Neural cell (in vitro differentiated cells): Measurements from ENCODE around the gene NPRL2. TPM values are rescaled to one million over a fixed set of nuclear protein-coding genes. Genes with fewer than 3 reads are reported as not detected.

Source experiments
- H2AFZ ChIP-seq: fragments of 200-600, 300-800 bp; sonication (generic), shearing (Covaris generic); 2 replicates; pipeline ENCODE4 v1.6.0; 2014; ENCODE audit warnings: low read depth, mild to moderate bottlenecking, antibody characterized with exemption, low read length, moderate library complexity
- H3F3A ChIP-seq: fragments of 200-600 bp; shearing (Covaris generic); 2 replicates; pipeline ENCODE4 v1.6.1; 2016; ENCODE audit warnings: mild to moderate bottlenecking, moderate library complexity, mixed read lengths, antibody characterized with exemption, low read length; ENCODE audit not compliant: insufficient read depth, poor library complexity, severe bottlenecking
- H3K27ac ChIP-seq: fragments of 200-600, 300-800 bp; sonication (generic), shearing (Covaris generic); 2 replicates; pipeline ENCODE4 v1.5.1; 2014; ENCODE audit warnings: mild to moderate bottlenecking, low read length, moderate library complexity
- H3K27me3 ChIP-seq: fragments of 300-800, 200-600 bp; sonication (generic), shearing (Covaris generic); 2 replicates; pipeline ENCODE4 v1.6.0; 2014; ENCODE audit warnings: mild to moderate bottlenecking, low read depth, low read length, moderate library complexity; ENCODE audit not compliant: insufficient read depth
- H3K36me3 ChIP-seq: fragments of 300-800, 200-600 bp; sonication (generic), shearing (Covaris generic); 2 replicates; pipeline ENCODE4 v1.5.1; 2014; ENCODE audit warnings: mild to moderate bottlenecking, antibody characterized with exemption, low read length, moderate library complexity; ENCODE audit not compliant: insufficient read depth
- H3K4me2 ChIP-seq: fragments of 300-800, 200-600 bp; sonication (generic), shearing (Covaris generic); 2 replicates; pipeline ENCODE4 v1.6.0; 2014; ENCODE audit warnings: mild to moderate bottlenecking, low read length
- H3K4me3 ChIP-seq: fragments of 300-800, 200-600 bp; sonication (generic), shearing (Covaris generic); 2 replicates; pipeline ENCODE4 v1.5.1; 2014; ENCODE audit warnings: mild to moderate bottlenecking, low read length, moderate library complexity
- H3K79me2 ChIP-seq: fragments of 200-600 bp; shearing (Covaris generic); replicated peaks from 2 replicates; pipeline ENCODE4 v1.6.0; 2014; ENCODE audit warnings: mild to moderate bottlenecking, low read length, moderate library complexity; ENCODE audit not compliant: insufficient read depth
- H3K9ac ChIP-seq: fragments of 300-800, 200-600 bp; sonication (generic), shearing (Covaris generic); 2 replicates; pipeline ENCODE4 v1.6.1; 2016; ENCODE audit warnings: mild to moderate bottlenecking, low read length, mixed read lengths
- H3K9me2 ChIP-seq: fragments of 200-600 bp; shearing (Covaris generic); 2 replicates; pipeline ENCODE4 v1.6.1; 2016; ENCODE audit warnings: mild to moderate bottlenecking, low read length, mixed read lengths; ENCODE audit not compliant: insufficient read depth
- H3K9me3 ChIP-seq: fragments of 200-600, 300-800 bp; sonication (generic), shearing (Covaris generic); 2 replicates; pipeline ENCODE4 v1.6.1; 2016; ENCODE audit warnings: mild to moderate bottlenecking, mixed run types, low read length, moderate library complexity, mixed read lengths
- H4K20me1 ChIP-seq: fragments of 200-600 bp; shearing (Covaris generic); 2 replicates; pipeline ENCODE4 v1.6.1; 2016; ENCODE audit warnings: mild to moderate bottlenecking, mixed run types; ENCODE audit not compliant: insufficient read depth
- EP300 ChIP-seq: fragments of 450-650 bp; conservative IDR thresholded peaks from 2 replicates; pipeline ENCODE4 v1.6.1; 2014; ENCODE audit warnings: antibody characterized with exemption, mild to moderate bottlenecking, moderate library complexity; ENCODE audit not compliant: poor library complexity, severe bottlenecking
- EZH2 ChIP-seq: fragments of 200-600, 300-800 bp; shearing (Covaris generic), sonication (generic); IDR thresholded peaks from 2 replicates; pipeline ENCODE4 v1.6.1; 2014; ENCODE audit warnings: antibody characterized with exemption, low read length, borderline replicate concordance, mild to moderate bottlenecking; ENCODE audit not compliant: insufficient read depth, poor library complexity, severe bottlenecking
- MXI1 ChIP-seq: fragments of 450-650 bp; conservative IDR thresholded peaks from 2 replicates; pipeline ENCODE4 v1.6.1; 2014; ENCODE audit warnings: antibody characterized with exemption, mild to moderate bottlenecking; ENCODE audit not compliant: poor library complexity, severe bottlenecking
- POLR2AphosphoS5 ChIP-seq: IDR thresholded peaks from 2 replicates; pipeline ENCODE4 v1.6.1; 2012
- RAD21 ChIP-seq: fragments of 450-650 bp; conservative IDR thresholded peaks from 2 replicates; pipeline ENCODE4 v1.6.1; 2014; ENCODE audit warnings: antibody characterized with exemption, mild to moderate bottlenecking, moderate library complexity
- REST ChIP-seq: IDR thresholded peaks from 2 replicates; pipeline ENCODE4 v1.6.1; 2012; ENCODE audit warnings: borderline replicate concordance
- SMC3 ChIP-seq: fragments of 450-650 bp; conservative IDR thresholded peaks from 2 replicates; pipeline ENCODE4 v1.6.1; 2014; ENCODE audit warnings: antibody characterized with exemption, mild to moderate bottlenecking, moderate library complexity; ENCODE audit not compliant: poor library complexity
- TAF1 ChIP-seq: IDR thresholded peaks from 2 replicates; pipeline ENCODE4 v1.6.1; 2012; ENCODE audit warnings: low read depth
- polyA plus RNA-seq: library from polyadenylated mRNA; depleted of rRNA; stranded (reverse); fragments of >200 nt; gene quantifications from 2 replicates; pipeline ENCODE4 v1.2.3, GENCODE V29; 2014
- TF ChIP-seq, protein P1 (sequence below): fragments of 450-650 bp; IDR thresholded peaks from 2 replicates; pipeline ENCODE4 v1.5.1; 2014; ENCODE audit warnings: antibody characterized with exemption, mild to moderate bottlenecking, moderate library complexity; ENCODE audit not compliant: poor library complexity, severe bottlenecking

Gene NPRL2
- polyA plus RNA-seq, 1 donor from 2014 or later: 118 TPM

- no peak overlapping the region for H2AFZ ChIP-seq
- no peaks in the 10 kb centered on the region for H3K27me3 ChIP-seq
- no peaks in the 10 kb centered on the region for H3K9me2 ChIP-seq
- peak; percentile 63 for TF ChIP-seq RAD21
- TF ChIP-seq EZH2: no peak
- TF ChIP-seq MXI1: peak; percentile 25
- TF ChIP-seq SMC3: peak; percentile 73
- no peak for TF ChIP-seq REST
- TF ChIP-seq, protein P1, sequence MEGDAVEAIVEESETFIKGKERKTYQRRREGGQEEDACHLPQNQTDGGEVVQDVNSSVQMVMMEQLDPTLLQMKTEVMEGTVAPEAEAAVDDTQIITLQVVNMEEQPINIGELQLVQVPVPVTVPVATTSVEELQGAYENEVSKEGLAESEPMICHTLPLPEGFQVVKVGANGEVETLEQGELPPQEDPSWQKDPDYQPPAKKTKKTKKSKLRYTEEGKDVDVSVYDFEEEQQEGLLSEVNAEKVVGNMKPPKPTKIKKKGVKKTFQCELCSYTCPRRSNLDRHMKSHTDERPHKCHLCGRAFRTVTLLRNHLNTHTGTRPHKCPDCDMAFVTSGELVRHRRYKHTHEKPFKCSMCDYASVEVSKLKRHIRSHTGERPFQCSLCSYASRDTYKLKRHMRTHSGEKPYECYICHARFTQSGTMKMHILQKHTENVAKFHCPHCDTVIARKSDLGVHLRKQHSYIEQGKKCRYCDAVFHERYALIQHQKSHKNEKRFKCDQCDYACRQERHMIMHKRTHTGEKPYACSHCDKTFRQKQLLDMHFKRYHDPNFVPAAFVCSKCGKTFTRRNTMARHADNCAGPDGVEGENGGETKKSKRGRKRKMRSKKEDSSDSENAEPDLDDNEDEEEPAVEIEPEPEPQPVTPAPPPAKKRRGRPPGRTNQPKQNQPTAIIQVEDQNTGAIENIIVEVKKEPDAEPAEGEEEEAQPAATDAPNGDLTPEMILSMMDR: peak; percentile 76
- TF ChIP-seq POLR2AphosphoS5: no peak
- no peak for TF ChIP-seq TAF1
- TF ChIP-seq EP300: no peak
- H3K4me2 ChIP-seq: no peak overlapping the region
- no peak overlapping the region for H3K27ac ChIP-seq
- H3F3A ChIP-seq: no peaks in the 10 kb centered on the region
- no peak overlapping the region for H3K4me3 ChIP-seq
- H4K20me1 ChIP-seq: no peaks in the 10 kb centered on the region
- H3K9ac ChIP-seq: no peak overlapping the region
- H3K79me2 ChIP-seq: peaks cover 25% of the 10 kb centered on the region
- H3K9me3 ChIP-seq: no peaks in the 10 kb centered on the region
- no peaks in the 10 kb centered on the region for H3K36me3 ChIP-seq
These were observed 26.0 kb downstream of the NPRL2 start for GRCh38 chr3:50324351-50325112.

DNA sequence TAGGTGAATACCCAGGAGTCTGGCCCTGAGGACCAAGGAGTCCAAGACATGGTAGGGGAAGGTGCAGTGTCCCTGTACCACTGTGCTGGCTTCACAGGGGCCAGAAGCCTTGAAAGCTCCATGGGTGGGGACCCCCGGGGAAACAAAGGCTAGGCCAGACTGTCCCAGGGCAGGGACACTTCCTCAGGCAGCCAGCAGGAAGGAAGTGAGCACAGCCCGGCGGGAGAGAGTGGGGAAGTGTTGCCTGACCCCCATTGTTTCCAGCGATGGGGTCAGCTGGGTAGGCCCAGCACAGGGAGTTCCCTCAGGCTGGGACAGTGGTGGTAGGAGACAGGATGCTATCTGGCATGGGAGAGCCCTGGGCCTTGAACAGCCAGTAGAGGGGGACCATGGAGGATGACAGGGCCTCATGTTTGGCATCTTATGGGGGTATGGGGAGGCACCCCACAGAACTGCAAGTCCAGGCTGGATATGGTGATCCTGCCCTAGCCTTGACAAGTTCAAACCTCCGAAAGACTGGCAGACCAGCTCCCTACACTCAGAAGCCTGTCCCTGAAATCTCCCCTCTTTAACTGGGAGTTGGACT lies 26.9 kb downstream of the NPRL2 start:
- Histone ChIP-seq H2AFZ (no peak overlapping the region), H4K20me1 (no peaks in the 10 kb centered on the region), H3K27me3 (no peaks in the 10 kb centered on the region), H3K36me3 (no peaks in the 10 kb centered on the region), H3K9ac (no peak overlapping the region), H3K9me2 (no peaks in the 10 kb centered on the region), H3K4me2 (no peak overlapping the region), H3F3A (no peaks in the 10 kb centered on the region), H3K79me2 (peaks cover 32% of the 10 kb centered on the region), H3K4me3 (no peak overlapping the region), H3K9me3 (no peaks in the 10 kb centered on the region), H3K27ac (no peak overlapping the region)
- TF ChIP-seq EZH2 (no peak), EP300 (no peak), RAD21 (no peak), TAF1 (no peak), POLR2AphosphoS5 (no peak), MXI1 (no peak), REST (no peak), SMC3 (no peak)
- TF ChIP-seq, protein P1: no peak
